Common myeloid progenitor, CD34-positive (primary cell): ENCODE measurements around the gene P2RX3. TPM values are rescaled to one million over a fixed set of nuclear protein-coding genes. Genes with fewer than 3 reads are reported as not detected.
A peak's percentile ranks its signal among the peaks of the same experiment; 100 is the strongest.
"Not testable (repeated sequence)": the region's sequence is repeated elsewhere in the genome, so short reads cannot be mapped to it uniquely, and the experiment has no call there.

Source experiments
- CTCF ChIA-PET: fragments of 350-600 bp; sonication (Branson Sonifier 250); formaldehyde crosslinking; loops from one replicate; lab custom pipeline; 2021; ENCODE audit warnings: antibody characterized with exemption; lab: Charles Lee
- POLR2A ChIA-PET: fragments of 350-600 bp; sonication (Branson Sonifier 250); formaldehyde crosslinking; loops from one replicate; lab custom pipeline; 2021; ENCODE audit warnings: antibody characterized with exemption; lab: Charles Lee
- DNase-seq, 3 donors: peaks; one replicate each; pipeline versions ENCODE4 v3.0.0 to v3.0.0-alpha.2; 2013
- H3K27ac ChIP-seq, 2 experiments: 1 replicate in 1 of 2; 2 replicates in 1 of 2; pipeline ENCODE4 v1.7.0; 2013; ENCODE audit warnings: inconsistent platforms in 2 of 2, low read length in 2 of 2, mild to moderate bottlenecking in 2 of 2, low read depth in 1 of 2, moderate library complexity in 1 of 2; ENCODE audit not compliant: severe bottlenecking in 2 of 2, insufficient read depth in 1 of 2, poor library complexity in 1 of 2
- H3K27me3 ChIP-seq, 5 experiments: replicated peaks in 2 of 5; 1 replicate in 3 of 5; 2 replicates in 2 of 5; pipeline versions ENCODE4 v1.6.1 to v1.7.0; 2013; ENCODE audit warnings: low read length in 4 of 5, mild to moderate bottlenecking in 2 of 5, moderate library complexity in 2 of 5, inconsistent platforms in 1 of 5; ENCODE audit not compliant: insufficient read depth in 5 of 5, control insufficient read depth in 4 of 5
- H3K36me3 ChIP-seq, 4 experiments: 1 replicate in 2 of 4; 2 replicates in 2 of 4; pipeline versions ENCODE4 v1.6.1 to v1.7.0; 2013; ENCODE audit warnings: low read length in 3 of 4, control low read depth in 1 of 4, mild to moderate bottlenecking in 1 of 4; ENCODE audit not compliant: control insufficient read depth in 4 of 4, insufficient read depth in 4 of 4
- H3K4me1 ChIP-seq, 4 experiments: 1 replicate in 3 of 4; 2 replicates in 1 of 4; pipeline versions ENCODE4 v1.6.1 to v1.7.1; 2013; ENCODE audit warnings: low read length in 3 of 4, mild to moderate bottlenecking in 3 of 4, control low read depth in 1 of 4, inconsistent platforms in 1 of 4, moderate library complexity in 1 of 4; ENCODE audit not compliant: control insufficient read depth in 4 of 4, insufficient read depth in 4 of 4; ENCODE audit errors: control extremely low read depth in 1 of 4
- H3K4me3 ChIP-seq, 7 experiments: 1 replicate in 4 of 7; 2 replicates in 3 of 7; pipeline versions ENCODE4 v1.5.1 to v1.7.0; 2013; ENCODE audit warnings: mild to moderate bottlenecking in 7 of 7, low read length in 6 of 7, moderate library complexity in 6 of 7, inconsistent platforms in 2 of 7, low read depth in 2 of 7, control low read depth in 1 of 7; ENCODE audit not compliant: insufficient read depth in 4 of 7, control insufficient read depth in 1 of 7; ENCODE audit errors: extremely low read depth in 1 of 7
- H3K9me3 ChIP-seq, 5 experiments: 1 replicate in 4 of 5; 2 replicates in 1 of 5; pipeline versions ENCODE4 v1.6.1 to v1.7.1; 2013; ENCODE audit warnings: low read length in 4 of 5, mild to moderate bottlenecking in 2 of 5, inconsistent platforms in 1 of 5, low read depth in 1 of 5, moderate library complexity in 1 of 5; ENCODE audit not compliant: control insufficient read depth in 4 of 5, insufficient read depth in 2 of 5; ENCODE audit errors: control extremely low read depth in 1 of 5
- WGBS: methylation state at CpG from one replicate; pipeline ENCODE4 v1.1.5; 2013; ENCODE audit not compliant: insufficient coverage; 5-methylcytosine and 5-hydroxymethylcytosine counted together
- polyA plus RNA-seq: library from polyadenylated mRNA; unstranded; fragments of 120-200 nt; gene quantifications from one replicate; pipeline ENCODE4 v1.2.1, GENCODE V29; 2013

P2RX3 gene
- polyA plus RNA-seq, result not detected

- Histone ChIP-seq H3K36me3 (peaks cover 0 to 14% (median 6%) of the 10 kb centered on the region in 4 experiments), H3K4me3 (no peak within 1 kb of the TSS), H3K27ac (no peak within 1 kb of the TSS), H3K9me3 (no peaks in the 10 kb centered on the region), H3K27me3 (peaks cover 0 to 2% (median 0%) of the 10 kb centered on the region in 5 experiments), H3K4me1 (peaks cover 5 to 24% (median 17%) of the 10 kb centered on the region in 4 experiments)
- no peak for DNase-seq
- ChIA-PET POLR2A (no interaction called here), CTCF (interaction anchor here (0.6 to 4.4 kb wide), 13 partner anchors 8 to 270 kb away, joined by 3 to 18 read pairs (median 4); no protein-coding TSS in a partner anchor)
- 94% methylated on average over 4 of the region's 4 CpGs for WGBS
These were observed at the start of gene P2RX3 for GRCh38 chr11:57338142-57338541. Gene P2RX3, plus strand, starts transcription at chr11:57338352. Its CDS starts 199 bp downstream, at chr11:57338551.

GRCh38 chr11:57288771-57289579, 49.2 kb upstream of the P2RX3 start:
- H3K4me1 ChIP-seq, result peaks cover 0 to 8% (median 5%) of the 10 kb centered on the region in 4 experiments
- no peak overlapping the region for H3K4me3 ChIP-seq
- H3K27me3 ChIP-seq, result peaks cover 0 to 4% (median 0%) of the 10 kb centered on the region in 5 experiments
- ChIA-PET CTCF (interaction anchor here (1.7 kb wide), 1 partner anchor 12 kb away, joined by 8 read pairs; no protein-coding TSS in a partner anchor), POLR2A (no interaction called here)
- DNase-seq, result peak in 2 of 3 donors; percentile 19 to 49
- H3K9me3 ChIP-seq, result no peaks in the 10 kb centered on the region
- 19% methylated on average over 9 of the region's 11 CpGs for WGBS
- H3K36me3 ChIP-seq, result no peaks in the 10 kb centered on the region
- no peak overlapping the region for H3K27ac ChIP-seq

- ChIA-PET POLR2A (no interaction called here), CTCF (no interaction called here)
- peaks cover 0 to 4% (median 0%) of the 10 kb centered on the region in 5 experiments for H3K27me3 ChIP-seq
- no peak for DNase-seq
- H3K4me3 ChIP-seq, result no peak overlapping the region
- H3K9me3 ChIP-seq, result no peaks in the 10 kb centered on the region
- H3K27ac ChIP-seq, result no peak overlapping the region
- no peaks in the 10 kb centered on the region for H3K36me3 ChIP-seq
- no CpG with 5 or more reads among the region's 1 CpG for WGBS
- H3K4me1 ChIP-seq, result peaks cover 0 to 8% (median 5%) of the 10 kb centered on the region in 4 experiments
These were observed 47.9 kb upstream of the P2RX3 start for GRCh38 chr11:57290288-57290687.

GRCh38 chr11:57294225-57295131, 43.7 kb upstream of the P2RX3 start:
- Histone ChIP-seq H3K4me3 (no peak overlapping the region), H3K27ac (no peak overlapping the region), H3K9me3 (peaks cover 3 to 21% (median 9%) of the 10 kb centered on the region in 5 experiments), H3K27me3 (no peaks in the 10 kb centered on the region), H3K36me3 (peaks cover 3 to 13% (median 8%) of the 10 kb centered on the region in 4 experiments), H3K4me1 (peaks cover 0 to 1% (median 0%) of the 10 kb centered on the region in 4 experiments)
- no peak for DNase-seq
- CTCF ChIA-PET, result interaction anchor here (1.3 kb wide), 1 partner anchor 9 kb away, joined by 3 read pairs; no protein-coding TSS in a partner anchor
- WGBS, result 100% methylated on average over 2 of the region's 2 CpGs
- POLR2A ChIA-PET, result no interaction called here

GRCh38 chr11:57296205-57296604, 41.9 kb upstream of the P2RX3 start:
- DNase-seq, H3K4me1 ChIP-seq, H3K27me3 ChIP-seq, CTCF ChIA-PET, POLR2A ChIA-PET, H3K4me3 ChIP-seq, H3K27ac ChIP-seq: not testable (repeated sequence)
- WGBS, result 96% methylated on average over 3 of the region's 3 CpGs
- peaks cover 5 to 30% (median 23%) of the 10 kb centered on the region in 4 experiments for H3K36me3 ChIP-seq
- peaks cover 3 to 30% (median 17%) of the 10 kb centered on the region in 5 experiments for H3K9me3 ChIP-seq

GRCh38 chr11:57297221-57297620, 40.9 kb upstream of the P2RX3 start:
- H3K36me3 ChIP-seq, result peaks cover 5 to 40% (median 28%) of the 10 kb centered on the region in 4 experiments
- H3K4me3 ChIP-seq, result no peak overlapping the region
- H3K27me3 ChIP-seq, result no peaks in the 10 kb centered on the region
- no peaks in the 10 kb centered on the region for H3K4me1 ChIP-seq
- ChIA-PET CTCF (no interaction called here), POLR2A (no interaction called here)
- H3K27ac ChIP-seq, result no peak overlapping the region
- 100% methylated on average over 2 of the region's 2 CpGs for WGBS
- peaks cover 3 to 30% (median 17%) of the 10 kb centered on the region in 5 experiments for H3K9me3 ChIP-seq
- DNase-seq, result no peak
